ENCODE data around the gene CDK14. TPM values are rescaled to one million over a fixed set of nuclear protein-coding genes. Genes with fewer than 3 reads are reported as not detected.
A peak's percentile ranks its signal among the peaks of the same experiment; 100 is the strongest.

CDK14 gene
- total and polyA plus RNA-seq, 2 donors (not counting 1 experiment from before 2014, with no cell fraction given): 42.1 to 167 TPM

DNA sequence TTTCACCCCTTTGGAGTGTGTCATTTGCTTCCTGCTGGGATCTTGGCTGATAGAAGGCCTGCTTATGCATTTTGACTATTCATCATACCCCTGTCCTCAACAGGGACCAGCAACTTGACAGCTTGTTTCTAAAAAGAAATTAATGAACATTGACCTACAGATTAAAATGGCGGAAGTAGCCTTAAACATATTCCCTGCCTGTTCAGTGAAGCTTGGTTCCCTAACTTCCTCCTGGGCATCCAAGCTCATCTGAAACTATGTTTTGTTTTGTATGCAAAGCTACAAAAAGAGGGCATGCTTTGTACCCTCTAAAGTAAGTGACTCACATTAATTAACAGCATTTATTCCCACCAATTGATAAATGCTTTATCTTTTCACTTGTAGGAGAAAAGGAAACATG lies 26.8 kb upstream of the CDK14 start:
- peak overlapping the region; percentile 29 for H3K9ac ChIP-seq (ENCODE audit: low read length)
- peak overlapping the region; percentile 57 to 78 for H3K27ac ChIP-seq (ENCODE audit: low read length in 2 of 2)
- intact Hi-C loops (cut with micrococcal nuclease): no loop called here
- H3K27me3 ChIP-seq (replicated peaks in 1 of 4; ENCODE audit: control extremely low read depth in 1 of 4, control insufficient read depth in 3 of 4, insufficient read depth in 4 of 4, low read length in 3 of 4): no peaks in the 10 kb centered on the region
- peak overlapping the region; percentile 58 for H3K4me2 ChIP-seq (replicated peaks; ENCODE audit: low read depth, low read length, poor library complexity, severe bottlenecking)
- H2AFZ ChIP-seq (ENCODE audit: insufficient read depth, low read depth, low read length, poor library complexity, severe bottlenecking): no peak overlapping the region
- ChIA-PET CTCF (interaction anchor here (1.0 to 1.2 kb wide), 3 partner anchors 16 to 520 kb away, joined by 3 to 4 read pairs (median 3); no protein-coding TSS in a partner anchor), POLR2A (interaction anchor here (0.5 kb wide), 1 partner anchor 17 kb away, joined by 3 read pairs; no protein-coding TSS in a partner anchor)
- Mint-ChIP-seq H3K9me3 (ENCODE audit: insufficient read depth) (no peaks in the 10 kb centered on the region), H3K27ac (peak overlapping the region; percentile 82), H3K27me3 (no peaks in the 10 kb centered on the region), H3K4me3 (peak overlapping the region; percentile 62), H3K4me1 (peaks cover 40% of the 10 kb centered on the region)
- H3K79me2 ChIP-seq (ENCODE audit: control insufficient read depth, insufficient read depth, low read length): no peaks in the 10 kb centered on the region
- no CpG with 5 or more reads among the region's 1 CpG for WGBS (ENCODE audit: insufficient coverage)
- TF ChIP-seq, protein P1, sequence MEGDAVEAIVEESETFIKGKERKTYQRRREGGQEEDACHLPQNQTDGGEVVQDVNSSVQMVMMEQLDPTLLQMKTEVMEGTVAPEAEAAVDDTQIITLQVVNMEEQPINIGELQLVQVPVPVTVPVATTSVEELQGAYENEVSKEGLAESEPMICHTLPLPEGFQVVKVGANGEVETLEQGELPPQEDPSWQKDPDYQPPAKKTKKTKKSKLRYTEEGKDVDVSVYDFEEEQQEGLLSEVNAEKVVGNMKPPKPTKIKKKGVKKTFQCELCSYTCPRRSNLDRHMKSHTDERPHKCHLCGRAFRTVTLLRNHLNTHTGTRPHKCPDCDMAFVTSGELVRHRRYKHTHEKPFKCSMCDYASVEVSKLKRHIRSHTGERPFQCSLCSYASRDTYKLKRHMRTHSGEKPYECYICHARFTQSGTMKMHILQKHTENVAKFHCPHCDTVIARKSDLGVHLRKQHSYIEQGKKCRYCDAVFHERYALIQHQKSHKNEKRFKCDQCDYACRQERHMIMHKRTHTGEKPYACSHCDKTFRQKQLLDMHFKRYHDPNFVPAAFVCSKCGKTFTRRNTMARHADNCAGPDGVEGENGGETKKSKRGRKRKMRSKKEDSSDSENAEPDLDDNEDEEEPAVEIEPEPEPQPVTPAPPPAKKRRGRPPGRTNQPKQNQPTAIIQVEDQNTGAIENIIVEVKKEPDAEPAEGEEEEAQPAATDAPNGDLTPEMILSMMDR (IDR thresholded peaks at IDR 0.05): no peak
- no peak for TF ChIP-seq EZH2 (IDR thresholded peaks at IDR 0.05; ENCODE audit: borderline replicate concordance, insufficient read depth, low read depth, low read length, poor library complexity, severe bottlenecking)
- peaks cover 32 to 35% of the 10 kb centered on the region in 2 donors for H3K4me1 ChIP-seq (ENCODE audit: control insufficient read depth in 2 of 2, insufficient read depth in 2 of 2, low read length in 2 of 2)
- DNase-seq (peak; percentile 57), ATAC-seq (ENCODE audit: low read depth) (peak; percentile 77)
- peaks cover 0 to 9% (median 0%) of the 10 kb centered on the region in 3 donors for H3K9me3 ChIP-seq (ENCODE audit: control extremely low read depth in 1 of 3, control insufficient read depth in 2 of 3, insufficient read depth in 1 of 3, low read length in 2 of 3)
- H4K20me1 ChIP-seq (ENCODE audit: control insufficient read depth, insufficient read depth, low read length, poor library complexity, severe bottlenecking): no peaks in the 10 kb centered on the region
- no peaks in the 10 kb centered on the region for H3K36me3 ChIP-seq (replicated peaks in 1 of 2; ENCODE audit: control extremely low read depth in 1 of 2, control insufficient read depth in 1 of 2, extremely low read depth in 1 of 2, insufficient read depth in 2 of 2, low read length in 1 of 2)
- H3K4me3 ChIP-seq (ENCODE audit: control extremely low read depth in 1 of 5, extremely low read depth in 1 of 5, insufficient read depth in 1 of 5, low read depth in 2 of 5, low read length in 4 of 5): peak overlapping the region in 2 of 5 experiments; percentile 10 to 52

DNA sequence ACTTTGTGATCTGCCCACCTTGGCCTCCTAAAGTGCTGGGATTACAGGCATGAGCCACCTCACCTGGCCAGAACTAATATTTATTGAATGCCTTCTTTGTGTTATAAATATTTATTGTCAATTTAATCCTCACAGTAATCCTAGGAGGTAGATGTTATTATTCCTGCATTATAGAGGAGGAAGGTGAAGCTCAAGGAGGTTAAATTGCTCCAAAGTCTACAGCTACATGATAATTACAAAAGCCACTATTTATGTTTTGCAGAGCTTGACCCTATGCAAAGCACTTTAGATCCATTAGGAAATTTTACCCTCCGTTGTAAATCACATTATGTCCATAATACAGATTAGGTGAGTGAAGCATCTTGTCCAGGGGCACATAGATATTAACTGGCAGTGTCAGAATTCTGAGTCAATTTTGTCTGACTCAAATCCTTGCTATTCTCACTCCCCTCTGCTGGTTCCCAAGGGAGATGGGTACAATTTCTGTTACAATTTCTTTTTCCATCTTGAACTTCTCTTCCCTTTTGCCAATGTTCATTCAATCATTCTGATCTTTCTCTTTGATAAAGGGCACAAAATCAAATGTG lies 25.7 kb upstream of the CDK14 start:
- no peak for ATAC-seq (ENCODE audit: low read depth)
- no peaks in the 10 kb centered on the region for H3K27me3 Mint-ChIP-seq
- Histone ChIP-seq H3K9me3 (ENCODE audit: control extremely low read depth in 1 of 3, control insufficient read depth in 2 of 3, insufficient read depth in 1 of 3, low read length in 2 of 3) (peaks cover 0 to 6% (median 0%) of the 10 kb centered on the region in 3 donors), H3K4me2 (replicated peaks; ENCODE audit: low read depth, low read length, poor library complexity, severe bottlenecking) (no peak overlapping the region), H3K79me2 (ENCODE audit: control insufficient read depth, insufficient read depth, low read length) (no peaks in the 10 kb centered on the region), H3K4me3 (ENCODE audit: control extremely low read depth in 1 of 5, extremely low read depth in 1 of 5, insufficient read depth in 1 of 5, low read depth in 2 of 5, low read length in 4 of 5) (no peak overlapping the region), H4K20me1 (ENCODE audit: control insufficient read depth, insufficient read depth, low read length, poor library complexity, severe bottlenecking) (no peaks in the 10 kb centered on the region), H3K27me3 (replicated peaks in 1 of 4; ENCODE audit: control extremely low read depth in 1 of 4, control insufficient read depth in 3 of 4, insufficient read depth in 4 of 4, low read length in 3 of 4) (no peaks in the 10 kb centered on the region), H3K27ac (ENCODE audit: low read length in 2 of 2) (no peak overlapping the region), H3K4me1 (ENCODE audit: control insufficient read depth in 2 of 2, insufficient read depth in 2 of 2, low read length in 2 of 2) (peaks cover 32 to 35% of the 10 kb centered on the region in 2 donors), H3K36me3 (replicated peaks in 1 of 2; ENCODE audit: control extremely low read depth in 1 of 2, control insufficient read depth in 1 of 2, extremely low read depth in 1 of 2, insufficient read depth in 2 of 2, low read length in 1 of 2) (no peaks in the 10 kb centered on the region), H3K9ac (ENCODE audit: low read length) (no peak overlapping the region), H2AFZ (ENCODE audit: insufficient read depth, low read depth, low read length, poor library complexity, severe bottlenecking) (no peak overlapping the region)
- H3K27ac Mint-ChIP-seq: no peak overlapping the region
- intact Hi-C loops (cut with micrococcal nuclease): no loop called here
- H3K9me3 Mint-ChIP-seq (ENCODE audit: insufficient read depth): no peaks in the 10 kb centered on the region
- CTCF ChIA-PET: interaction anchor here (1.0 kb wide), 1 partner anchor 58 kb away, joined by 3 read pairs; no protein-coding TSS in a partner anchor
- no CpG with 5 or more reads among the region's 1 CpG for WGBS (ENCODE audit: insufficient coverage)
- H3K4me3 Mint-ChIP-seq: no peak overlapping the region
- no peak for DNase-seq
- H3K4me1 Mint-ChIP-seq: peaks cover 40% of the 10 kb centered on the region
- TF ChIP-seq EZH2 (IDR thresholded peaks at IDR 0.05; ENCODE audit: borderline replicate concordance, insufficient read depth, low read depth, low read length, poor library complexity, severe bottlenecking): no peak
- TF ChIP-seq, protein P1 (IDR thresholded peaks at IDR 0.05): no peak
- POLR2A ChIA-PET: no interaction called here
